ENCODE data around the gene RPS6KB2.

DNA sequence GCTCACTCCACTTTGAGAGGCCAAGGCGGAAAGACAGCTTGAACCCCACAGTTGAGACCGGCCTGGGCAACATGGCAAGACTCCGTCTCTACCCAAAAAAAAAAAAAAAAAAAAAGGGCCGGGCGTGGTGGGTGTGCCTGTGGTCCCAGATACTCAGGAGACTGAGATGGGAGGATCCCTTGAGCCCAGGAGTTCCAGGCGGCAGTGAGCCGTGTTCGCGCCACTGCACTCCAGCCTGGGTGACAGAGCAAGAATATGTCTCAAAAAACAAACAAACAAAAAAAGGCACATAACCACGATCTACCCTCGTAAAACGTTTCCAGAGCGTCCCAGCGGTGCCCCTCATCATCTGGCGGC, 37.4 kb upstream of the RPS6KB2 start:
- TF ChIP-seq, protein P1, sequence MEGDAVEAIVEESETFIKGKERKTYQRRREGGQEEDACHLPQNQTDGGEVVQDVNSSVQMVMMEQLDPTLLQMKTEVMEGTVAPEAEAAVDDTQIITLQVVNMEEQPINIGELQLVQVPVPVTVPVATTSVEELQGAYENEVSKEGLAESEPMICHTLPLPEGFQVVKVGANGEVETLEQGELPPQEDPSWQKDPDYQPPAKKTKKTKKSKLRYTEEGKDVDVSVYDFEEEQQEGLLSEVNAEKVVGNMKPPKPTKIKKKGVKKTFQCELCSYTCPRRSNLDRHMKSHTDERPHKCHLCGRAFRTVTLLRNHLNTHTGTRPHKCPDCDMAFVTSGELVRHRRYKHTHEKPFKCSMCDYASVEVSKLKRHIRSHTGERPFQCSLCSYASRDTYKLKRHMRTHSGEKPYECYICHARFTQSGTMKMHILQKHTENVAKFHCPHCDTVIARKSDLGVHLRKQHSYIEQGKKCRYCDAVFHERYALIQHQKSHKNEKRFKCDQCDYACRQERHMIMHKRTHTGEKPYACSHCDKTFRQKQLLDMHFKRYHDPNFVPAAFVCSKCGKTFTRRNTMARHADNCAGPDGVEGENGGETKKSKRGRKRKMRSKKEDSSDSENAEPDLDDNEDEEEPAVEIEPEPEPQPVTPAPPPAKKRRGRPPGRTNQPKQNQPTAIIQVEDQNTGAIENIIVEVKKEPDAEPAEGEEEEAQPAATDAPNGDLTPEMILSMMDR (conservative IDR thresholded peaks at IDR 0.05; ENCODE audit: low read depth in 2 of 2), result no peak
- TF ChIP-seq, protein P2, sequence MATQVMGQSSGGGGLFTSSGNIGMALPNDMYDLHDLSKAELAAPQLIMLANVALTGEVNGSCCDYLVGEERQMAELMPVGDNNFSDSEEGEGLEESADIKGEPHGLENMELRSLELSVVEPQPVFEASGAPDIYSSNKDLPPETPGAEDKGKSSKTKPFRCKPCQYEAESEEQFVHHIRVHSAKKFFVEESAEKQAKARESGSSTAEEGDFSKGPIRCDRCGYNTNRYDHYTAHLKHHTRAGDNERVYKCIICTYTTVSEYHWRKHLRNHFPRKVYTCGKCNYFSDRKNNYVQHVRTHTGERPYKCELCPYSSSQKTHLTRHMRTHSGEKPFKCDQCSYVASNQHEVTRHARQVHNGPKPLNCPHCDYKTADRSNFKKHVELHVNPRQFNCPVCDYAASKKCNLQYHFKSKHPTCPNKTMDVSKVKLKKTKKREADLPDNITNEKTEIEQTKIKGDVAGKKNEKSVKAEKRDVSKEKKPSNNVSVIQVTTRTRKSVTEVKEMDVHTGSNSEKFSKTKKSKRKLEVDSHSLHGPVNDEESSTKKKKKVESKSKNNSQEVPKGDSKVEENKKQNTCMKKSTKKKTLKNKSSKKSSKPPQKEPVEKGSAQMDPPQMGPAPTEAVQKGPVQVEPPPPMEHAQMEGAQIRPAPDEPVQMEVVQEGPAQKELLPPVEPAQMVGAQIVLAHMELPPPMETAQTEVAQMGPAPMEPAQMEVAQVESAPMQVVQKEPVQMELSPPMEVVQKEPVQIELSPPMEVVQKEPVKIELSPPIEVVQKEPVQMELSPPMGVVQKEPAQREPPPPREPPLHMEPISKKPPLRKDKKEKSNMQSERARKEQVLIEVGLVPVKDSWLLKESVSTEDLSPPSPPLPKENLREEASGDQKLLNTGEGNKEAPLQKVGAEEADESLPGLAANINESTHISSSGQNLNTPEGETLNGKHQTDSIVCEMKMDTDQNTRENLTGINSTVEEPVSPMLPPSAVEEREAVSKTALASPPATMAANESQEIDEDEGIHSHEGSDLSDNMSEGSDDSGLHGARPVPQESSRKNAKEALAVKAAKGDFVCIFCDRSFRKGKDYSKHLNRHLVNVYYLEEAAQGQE (IDR thresholded peaks at IDR 0.05; ENCODE audit: unreplicated experiment), result no peak
- TF ChIP-seq POLR2AphosphoS5 (IDR thresholded peaks at IDR 0.05; ENCODE audit: low read depth) (no peak), EZH2phosphoT487 (IDR thresholded peaks at IDR 0.05; ENCODE audit: unreplicated experiment) (no peak)
